Middle frontal gyrus (tissue), 1 donor: ENCODE data around the gene KLF6.

Source experiments
- DNase-seq: peaks from one replicate; pipeline ENCODE4 v3.0.0-alpha.2; 2015; ENCODE audit warnings: low spot score; ENCODE audit errors: extremely low spot score

Gene KLF6

GRCh38 chr10:3729397-3729976 is 55.5 kb downstream of the KLF6 start:
- no peak for DNase-seq

- DNase-seq, result no peak
Measured at GRCh38 chr10:3728563-3728962, 56.4 kb downstream of the KLF6 start.

- no peak for DNase-seq
Measured at GRCh38 chr10:3727268-3727667, 57.7 kb downstream of the KLF6 start.
